ENCODE measurements around the gene PAPLN. TPM values are rescaled to one million over a fixed set of nuclear protein-coding genes. Genes with fewer than 3 reads are reported as not detected.

PAPLN gene
- total and polyA plus RNA-seq, 4 experiments from 2014 or later, result 0.11 to 0.50 (median 0.25) TPM

DNA sequence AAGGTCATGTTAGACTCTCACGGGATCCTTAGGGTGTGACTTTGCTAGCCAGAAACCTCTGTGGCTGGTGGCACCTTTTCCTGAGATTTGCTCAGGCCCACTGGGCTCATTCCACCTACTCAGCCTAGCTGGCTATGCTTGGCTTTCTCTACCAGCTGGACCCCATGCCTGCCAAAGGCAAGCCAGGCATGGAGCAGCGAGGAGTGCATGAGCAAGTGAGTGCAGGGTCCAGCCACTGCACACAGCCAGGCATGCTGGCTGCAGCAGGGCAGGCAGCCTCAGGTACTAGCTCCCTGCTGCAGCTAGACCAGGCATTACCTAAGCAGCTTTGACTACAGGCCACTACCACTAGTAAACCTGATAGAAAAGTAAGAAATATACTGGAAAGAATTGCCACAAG is 29.7 kb upstream of the PAPLN start:
- no peak for DNase-seq
- CTCF ChIA-PET (ENCODE audit: partially characterized antibody), result no interaction called here
- peaks cover 63 to 70% of the 10 kb centered on the region in 2 donors for H3K36me3 Mint-ChIP-seq
- intact Hi-C loops (cut with micrococcal nuclease), result no loop called here
- no peaks in the 10 kb centered on the region for H3K27me3 Mint-ChIP-seq
- H3K36me3 ChIP-seq (ENCODE audit: insufficient read depth, low read length), result peaks cover 35% of the 10 kb centered on the region
- H3K4me1 Mint-ChIP-seq, result no peaks in the 10 kb centered on the region
- POLR2A ChIA-PET (ENCODE audit: partially characterized antibody), result no interaction called here
- no peaks in the 10 kb centered on the region for H3K4me1 ChIP-seq (ENCODE audit: insufficient read depth, low read length)
- no peak overlapping the region for H3K27ac ChIP-seq (ENCODE audit: low read depth, low read length)
- H3K9me3 Mint-ChIP-seq, result no peaks in the 10 kb centered on the region
- H3K27me3 ChIP-seq (ENCODE audit: insufficient read depth, low read length), result no peaks in the 10 kb centered on the region
- H3K27ac Mint-ChIP-seq, result no peak overlapping the region
- no peak overlapping the region for H3K4me3 ChIP-seq (ENCODE audit: low read length in 2 of 2)
- H3K9me3 ChIP-seq (ENCODE audit: control insufficient read depth in 1 of 2, low read length in 2 of 2), result no peaks in the 10 kb centered on the region
- H3K4me3 Mint-ChIP-seq, result no peak overlapping the region

DNA sequence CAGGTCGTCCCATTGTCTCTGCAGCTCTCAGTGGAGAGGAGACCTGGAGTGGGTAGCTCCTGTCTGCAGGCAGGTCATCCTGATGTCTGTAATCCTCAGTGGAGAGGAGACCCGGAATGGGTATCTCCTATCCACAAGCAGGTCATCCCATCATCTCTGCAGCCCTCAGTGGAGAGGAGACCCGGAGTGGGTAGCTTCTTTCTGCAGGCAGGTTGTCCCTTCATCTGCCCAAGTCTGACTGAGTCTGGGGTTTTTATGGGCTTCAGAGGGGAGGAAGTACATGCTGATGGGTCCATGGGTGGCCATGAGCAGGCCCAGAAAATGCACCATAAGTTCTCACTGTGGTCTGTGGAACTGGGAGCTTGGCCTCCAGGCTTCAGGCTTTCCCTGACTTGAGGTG is 28.9 kb upstream of the PAPLN start:
- ChIA-PET POLR2A (ENCODE audit: partially characterized antibody) (no interaction called here), CTCF (ENCODE audit: partially characterized antibody) (no interaction called here)
- Histone ChIP-seq H3K36me3 (ENCODE audit: insufficient read depth, low read length) (peaks cover 42% of the 10 kb centered on the region), H3K4me1 (ENCODE audit: insufficient read depth, low read length) (no peaks in the 10 kb centered on the region), H3K9me3 (ENCODE audit: control insufficient read depth in 1 of 2, low read length in 2 of 2) (no peaks in the 10 kb centered on the region), H3K27me3 (ENCODE audit: insufficient read depth, low read length) (no peaks in the 10 kb centered on the region), H3K27ac (ENCODE audit: low read depth, low read length) (no peak overlapping the region), H3K4me3 (ENCODE audit: low read length in 2 of 2) (no peak overlapping the region)
- Mint-ChIP-seq H3K4me3 (no peak overlapping the region), H3K4me1 (no peaks in the 10 kb centered on the region), H3K27ac (no peak overlapping the region), H3K9me3 (no peaks in the 10 kb centered on the region), H3K36me3 (peaks cover 62 to 73% of the 10 kb centered on the region in 2 donors), H3K27me3 (no peaks in the 10 kb centered on the region)
- no peak for DNase-seq
- intact Hi-C loops (cut with micrococcal nuclease), result no loop called here

DNA sequence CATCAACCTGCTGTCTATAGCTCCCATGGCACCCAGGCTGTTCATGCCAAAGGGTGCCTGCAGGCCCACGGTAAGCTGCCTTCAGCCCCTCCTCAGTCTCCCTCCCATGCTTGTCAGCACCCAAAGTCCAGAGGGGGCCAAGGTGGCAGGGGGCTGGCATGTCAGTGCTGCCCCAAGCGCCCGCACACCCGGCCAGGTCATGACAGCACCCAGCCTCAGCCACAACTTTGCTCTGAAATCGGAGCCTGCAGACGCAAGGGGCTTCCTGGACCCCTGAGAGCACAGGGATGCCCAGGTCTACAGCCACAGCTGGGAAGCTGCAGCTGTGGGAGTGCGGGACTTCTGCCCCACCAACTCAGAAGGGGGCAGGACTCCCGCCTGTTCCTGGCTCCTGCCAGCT is 28.5 kb upstream of the PAPLN start:
- Mint-ChIP-seq H3K4me1 (no peaks in the 10 kb centered on the region), H3K4me3 (no peak overlapping the region), H3K36me3 (peaks cover 63 to 74% of the 10 kb centered on the region in 2 donors), H3K27ac (no peak overlapping the region), H3K27me3 (no peaks in the 10 kb centered on the region), H3K9me3 (no peaks in the 10 kb centered on the region)
- CTCF ChIA-PET (ENCODE audit: partially characterized antibody), result no interaction called here
- H3K4me3 ChIP-seq (ENCODE audit: low read length in 2 of 2), result no peak overlapping the region
- no peaks in the 10 kb centered on the region for H3K9me3 ChIP-seq (ENCODE audit: control insufficient read depth in 1 of 2, low read length in 2 of 2)
- DNase-seq, result no peak
- H3K4me1 ChIP-seq (ENCODE audit: insufficient read depth, low read length), result no peaks in the 10 kb centered on the region
- POLR2A ChIA-PET (ENCODE audit: partially characterized antibody), result interaction anchor here (0.6 kb wide), 1 partner anchor 369 kb away, joined by 4 read pairs; no protein-coding TSS in a partner anchor
- H3K27ac ChIP-seq (ENCODE audit: low read depth, low read length), result no peak overlapping the region
- H3K27me3 ChIP-seq (ENCODE audit: insufficient read depth, low read length), result no peaks in the 10 kb centered on the region
- intact Hi-C loops (cut with micrococcal nuclease), result no loop called here
- peaks cover 47% of the 10 kb centered on the region for H3K36me3 ChIP-seq (ENCODE audit: insufficient read depth, low read length)

DNA sequence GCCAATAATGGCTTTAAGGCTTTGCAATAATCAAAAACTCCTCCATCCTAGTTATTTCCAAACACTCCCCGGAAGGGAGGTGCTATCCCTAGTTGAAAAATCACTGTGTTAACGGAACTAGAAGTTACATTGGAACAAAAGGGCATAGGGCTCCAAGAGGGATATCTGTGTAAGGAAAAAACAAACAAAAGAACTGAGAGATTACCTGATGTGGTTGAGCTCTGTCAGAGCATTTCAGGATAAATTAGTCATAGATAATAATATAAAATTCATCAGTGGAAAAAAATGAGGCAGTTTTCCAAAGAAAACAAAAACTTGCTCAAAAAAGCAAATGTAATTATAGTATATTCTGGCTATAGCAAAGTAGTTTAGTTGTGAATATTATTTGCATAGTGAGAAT is 27.4 kb upstream of the PAPLN start:
- Mint-ChIP-seq H3K36me3 (peaks cover 59 to 74% of the 10 kb centered on the region in 2 donors), H3K27ac (peak overlapping the region in 1 of 7 donors; percentile 47)

DNA sequence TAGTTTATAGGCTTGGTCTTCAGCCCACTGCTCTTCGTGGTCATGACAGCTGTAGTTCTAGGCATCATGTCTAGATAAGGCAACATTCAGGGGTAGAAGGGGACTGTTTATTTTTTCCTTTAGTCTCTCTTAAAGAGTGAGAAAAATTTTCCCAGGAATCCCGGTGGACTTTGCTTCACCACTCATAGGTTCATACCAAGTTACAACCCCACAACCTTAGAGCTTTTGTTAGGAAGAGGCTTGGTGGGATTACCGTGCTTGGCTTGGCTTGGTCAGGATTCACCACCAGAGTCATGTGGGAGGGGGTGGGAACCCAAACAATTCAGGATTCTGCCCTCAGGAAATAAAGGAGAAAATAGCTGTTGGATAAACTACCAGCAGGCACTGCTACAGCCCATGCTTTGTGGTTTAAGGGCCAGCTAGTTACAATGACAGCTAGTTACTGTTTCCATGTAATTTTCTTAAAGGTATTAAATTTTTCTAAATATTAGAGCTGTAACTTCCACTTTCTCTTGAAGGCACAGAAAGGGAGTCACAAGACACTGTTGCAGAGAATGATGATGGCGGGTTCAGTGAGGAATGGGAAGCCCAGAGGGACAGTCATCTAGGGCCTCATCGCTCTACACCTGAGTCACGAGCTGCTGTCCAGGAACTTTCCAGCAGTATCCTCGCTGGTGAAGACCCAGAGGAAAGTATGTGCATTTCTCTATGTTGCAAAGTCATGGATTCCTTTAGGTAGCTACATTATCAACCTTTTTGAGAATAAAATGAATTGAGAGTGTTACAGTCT is 25.9 kb upstream of the PAPLN start:
- POLR2A ChIA-PET (ENCODE audit: partially characterized antibody), result no interaction called here
- Mint-ChIP-seq H3K9me3 (no peaks in the 10 kb centered on the region), H3K4me3 (no peak overlapping the region), H3K4me1 (no peaks in the 10 kb centered on the region), H3K27ac (no peak overlapping the region), H3K27me3 (no peaks in the 10 kb centered on the region), H3K36me3 (peaks cover 56 to 72% of the 10 kb centered on the region in 2 donors)
- Histone ChIP-seq H3K9me3 (ENCODE audit: control insufficient read depth in 1 of 2, low read length in 2 of 2) (no peaks in the 10 kb centered on the region), H3K36me3 (ENCODE audit: insufficient read depth, low read length) (peaks cover 40% of the 10 kb centered on the region), H3K4me1 (ENCODE audit: insufficient read depth, low read length) (no peaks in the 10 kb centered on the region), H3K27me3 (ENCODE audit: insufficient read depth, low read length) (no peaks in the 10 kb centered on the region), H3K27ac (ENCODE audit: low read depth, low read length) (no peak overlapping the region), H3K4me3 (ENCODE audit: low read length in 2 of 2) (no peak overlapping the region)
- intact Hi-C loops (cut with micrococcal nuclease), result no loop called here
- CTCF ChIA-PET (ENCODE audit: partially characterized antibody), result interaction anchor here (0.6 to 0.7 kb wide), 2 partner anchors 11 to 257 kb away, joined by 4 read pairs; no protein-coding TSS in a partner anchor
- no peak for DNase-seq

More for the DNA sequence above, 27.4 kb upstream of the PAPLN start:
- no peaks in the 10 kb centered on the region for H3K27me3 Mint-ChIP-seq
- no peaks in the 10 kb centered on the region for H3K4me1 Mint-ChIP-seq
- peaks cover 49% of the 10 kb centered on the region for H3K36me3 ChIP-seq (ENCODE audit: insufficient read depth, low read length)
- no peaks in the 10 kb centered on the region for H3K9me3 ChIP-seq (ENCODE audit: control insufficient read depth in 1 of 2, low read length in 2 of 2)
- H3K27me3 ChIP-seq (ENCODE audit: insufficient read depth, low read length), result no peaks in the 10 kb centered on the region
- DNase-seq, result no peak
- no peaks in the 10 kb centered on the region for H3K4me1 ChIP-seq (ENCODE audit: insufficient read depth, low read length)
- ChIA-PET POLR2A (ENCODE audit: partially characterized antibody) (no interaction called here), CTCF (ENCODE audit: partially characterized antibody) (no interaction called here)
- no peak overlapping the region for H3K4me3 Mint-ChIP-seq
- H3K27ac ChIP-seq (ENCODE audit: low read depth, low read length), result no peak overlapping the region
- intact Hi-C loops (cut with micrococcal nuclease), result no loop called here
- H3K9me3 Mint-ChIP-seq, result no peaks in the 10 kb centered on the region
- H3K4me3 ChIP-seq (ENCODE audit: low read length in 2 of 2), result no peak overlapping the region

DNA sequence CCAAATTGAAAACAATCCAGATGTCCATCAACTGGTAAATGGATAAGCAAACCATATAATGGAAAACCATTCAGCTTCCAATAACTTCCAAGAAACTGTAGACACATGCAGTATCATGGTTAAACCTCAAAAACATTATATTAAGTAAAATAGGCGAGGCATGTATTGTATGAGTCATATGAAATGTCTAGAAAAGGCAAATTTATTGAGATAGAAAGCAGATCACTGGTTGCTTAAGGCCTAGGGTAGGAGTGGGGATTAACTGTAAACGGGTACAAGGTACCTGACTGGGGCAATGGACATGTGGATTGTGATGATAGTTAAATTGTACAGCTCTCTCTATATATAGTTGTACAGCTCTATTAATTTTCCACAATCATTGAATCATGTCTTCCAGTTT is 21.3 kb upstream of the PAPLN start:
- H3K9me3 ChIP-seq (ENCODE audit: control insufficient read depth in 1 of 2, low read length in 2 of 2), result no peaks in the 10 kb centered on the region
- no peak overlapping the region for H3K4me3 ChIP-seq (ENCODE audit: low read length in 2 of 2)
- H3K4me1 ChIP-seq (ENCODE audit: insufficient read depth, low read length), result no peaks in the 10 kb centered on the region
- H3K9me3 Mint-ChIP-seq, result no peaks in the 10 kb centered on the region
- POLR2A ChIA-PET (ENCODE audit: partially characterized antibody), result no interaction called here
- H3K27me3 Mint-ChIP-seq, result no peaks in the 10 kb centered on the region
- H3K27ac Mint-ChIP-seq, result peak overlapping the region in 1 of 7 donors; percentile 18
- no peak overlapping the region for H3K27ac ChIP-seq (ENCODE audit: low read depth, low read length)
- DNase-seq, result no peak
- no peaks in the 10 kb centered on the region for H3K27me3 ChIP-seq (ENCODE audit: insufficient read depth, low read length)
- H3K4me1 Mint-ChIP-seq, result peaks cover 0 to 2% (median 0%) of the 10 kb centered on the region in 4 donors
- CTCF ChIA-PET (ENCODE audit: partially characterized antibody), result interaction anchor here (2.1 kb wide), 1 partner anchor 256 kb away, joined by 5 read pairs; no protein-coding TSS in a partner anchor
- no peak overlapping the region for H3K4me3 Mint-ChIP-seq
- peaks cover 60 to 73% of the 10 kb centered on the region in 2 donors for H3K36me3 Mint-ChIP-seq
- intact Hi-C loops (cut with micrococcal nuclease), result no loop called here
- H3K36me3 ChIP-seq (ENCODE audit: insufficient read depth, low read length), result peaks cover 44% of the 10 kb centered on the region

DNA sequence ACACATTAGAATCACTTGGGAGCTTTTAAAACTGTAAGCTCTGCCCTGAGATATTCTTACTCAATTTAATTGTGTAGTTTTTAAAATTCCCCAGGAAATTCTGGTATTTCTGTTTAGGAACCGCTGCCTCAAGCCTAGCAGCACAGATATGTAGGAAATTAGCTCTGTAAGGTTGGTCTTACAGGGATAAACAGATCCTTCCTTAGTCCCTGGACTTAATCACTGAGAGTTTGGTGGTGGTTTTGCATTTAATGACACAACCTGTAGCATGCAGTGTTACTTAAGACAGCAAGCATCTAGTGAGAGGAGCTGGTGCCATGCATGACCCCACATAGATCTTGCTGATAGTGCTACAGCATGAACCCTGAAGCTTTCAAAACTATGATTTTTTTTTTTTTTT is 19.9 kb upstream of the PAPLN start:
- peaks cover 0 to 2% (median 0%) of the 10 kb centered on the region in 4 donors for H3K4me1 Mint-ChIP-seq
- ChIA-PET POLR2A (ENCODE audit: partially characterized antibody) (interaction anchor here (0.6 kb wide), 1 partner anchor 241 kb away, joined by 3 read pairs; the partner anchor contains the start of gene NUMB), CTCF (ENCODE audit: partially characterized antibody) (interaction anchor here (2.1 kb wide), 1 partner anchor 255 kb away, joined by 5 read pairs; no protein-coding TSS in a partner anchor)
- no peaks in the 10 kb centered on the region for H3K27me3 ChIP-seq (ENCODE audit: insufficient read depth, low read length)
- H3K9me3 Mint-ChIP-seq, result no peaks in the 10 kb centered on the region
- no peak overlapping the region for H3K27ac ChIP-seq (ENCODE audit: low read depth, low read length)
- no peak overlapping the region for H3K4me3 Mint-ChIP-seq
- DNase-seq, result no peak
- H3K27me3 Mint-ChIP-seq, result no peaks in the 10 kb centered on the region
- H3K4me1 ChIP-seq (ENCODE audit: insufficient read depth, low read length), result no peaks in the 10 kb centered on the region
- H3K36me3 Mint-ChIP-seq, result peaks cover 68 to 78% of the 10 kb centered on the region in 2 donors
- H3K9me3 ChIP-seq (ENCODE audit: control insufficient read depth in 1 of 2, low read length in 2 of 2), result no peaks in the 10 kb centered on the region
- H3K4me3 ChIP-seq (ENCODE audit: low read length in 2 of 2), result no peak overlapping the region
- peak overlapping the region in 1 of 7 donors; percentile 13 for H3K27ac Mint-ChIP-seq
- H3K36me3 ChIP-seq (ENCODE audit: insufficient read depth, low read length), result peaks cover 42% of the 10 kb centered on the region
- intact Hi-C loops (cut with micrococcal nuclease), result no loop called here
